Stimulated activated CD4-positive, alpha-beta T cell treated with anti-CD3 and anti-CD28 coated beads, Interleukin-12 subunit alpha, Interleukin-12 subunit beta, amount 100 ng/mL, for 24 hours (primary cell): ENCODE data around the gene ZNF608.

Experiments used
- DNase-seq, 2 experiments: peaks; one replicate each; pipeline ENCODE4 v3.0.0-alpha.2; 2020; ENCODE audit warnings: low read depth in 2 of 2

Gene ZNF608

GRCh38 chr5:124719113-124719967, 27.1 kb downstream of the ZNF608 start:
- no peak for DNase-seq

GRCh38 chr5:124718380-124718789, 28.1 kb downstream of the ZNF608 start:
- DNase-seq, result no peak

- DNase-seq, result no peak
Measured at GRCh38 chr5:124716169-124716568, 30.3 kb downstream of the ZNF608 start.

GRCh38 chr5:124714910-124715309, 31.5 kb downstream of the ZNF608 start:
- no peak for DNase-seq

- DNase-seq, result no peak
Measured at GRCh38 chr5:124713595-124713994, 32.8 kb downstream of the ZNF608 start.

GRCh38 chr5:124712731-124713305, 33.6 kb downstream of the ZNF608 start:
- DNase-seq, result no peak

GRCh38 chr5:124708086-124708485, 38.4 kb downstream of the ZNF608 start:
- no peak for DNase-seq

- DNase-seq, result no peak
Measured at GRCh38 chr5:124707520-124707919, 38.9 kb downstream of the ZNF608 start.

- no peak for DNase-seq
Measured at GRCh38 chr5:124706729-124707361, 39.6 kb downstream of the ZNF608 start.

- no peak for DNase-seq
Measured at GRCh38 chr5:124706051-124706450, 40.4 kb downstream of the ZNF608 start.

- DNase-seq, result no peak
Measured at GRCh38 chr5:124705577-124705976, 40.9 kb downstream of the ZNF608 start.

- DNase-seq, result no peak
Measured at GRCh38 chr5:124704594-124705284, 41.7 kb downstream of the ZNF608 start.

- DNase-seq, result no peak
Measured at GRCh38 chr5:124703995-124704394, 42.4 kb downstream of the ZNF608 start.

GRCh38 chr5:124702525-124702924, 43.9 kb downstream of the ZNF608 start:
- no peak for DNase-seq

- no peak for DNase-seq
Measured at GRCh38 chr5:124701873-124702425, 44.5 kb downstream of the ZNF608 start.

- no peak for DNase-seq
Measured at GRCh38 chr5:124701016-124701415, 45.4 kb downstream of the ZNF608 start.

GRCh38 chr5:124700333-124700732, 46.1 kb downstream of the ZNF608 start:
- no peak for DNase-seq

GRCh38 chr5:124698770-124699169, 47.7 kb downstream of the ZNF608 start:
- no peak for DNase-seq

- no peak for DNase-seq
Measured at GRCh38 chr5:124697933-124698591, 48.4 kb downstream of the ZNF608 start.

GRCh38 chr5:124697501-124697900, 48.9 kb downstream of the ZNF608 start:
- DNase-seq, result no peak

GRCh38 chr5:124696898-124697297, 49.5 kb downstream of the ZNF608 start:
- no peak for DNase-seq
